HepG2 (cell line): ENCODE measurements around the gene TNFRSF6B. TPM values are rescaled to one million over a fixed set of nuclear protein-coding genes. Genes with fewer than 3 reads are reported as not detected.

Experiments used
- AGO1 ChIP-seq: fragments of 200-400 bp; formaldehyde crosslinking; IDR thresholded peaks from 2 replicates; pipeline ENCODE4 v1.6.1; 2017; ENCODE audit warnings: mild to moderate bottlenecking, low read depth, low read length, moderate library complexity; ENCODE audit not compliant: poor library complexity, severe bottlenecking
- ARNT ChIP-seq: fragments of 450-650 bp; IDR thresholded peaks from 2 replicates; pipeline ENCODE4 v1.6.1; 2017
- BHLHE40 ChIP-seq: IDR thresholded peaks from 2 replicates; pipeline ENCODE4 v1.6.1; 2011; ENCODE audit warnings: low read length, improper control_type of control experiment
- BORCS8-MEF2B ChIP-seq: sonication (generic); formaldehyde crosslinking; IDR thresholded peaks from 2 replicates; pipeline ENCODE4 v1.8.0; 2022; ENCODE audit warnings: mild to moderate bottlenecking, missing genetic modification reagents
- MATR3 ChIP-seq: sonication (generic); formaldehyde crosslinking; IDR thresholded peaks from 2 replicates; pipeline ENCODE4 v1.4.0; 2020; ENCODE audit warnings: missing genetic modification reagents
- NFE2L1 ChIP-seq: sonication (generic); formaldehyde crosslinking; IDR thresholded peaks from 2 replicates; pipeline ENCODE4 v1.4.0; 2020; ENCODE audit warnings: missing genetic modification reagents, mild to moderate bottlenecking, borderline replicate concordance
- NR3C1 ChIP-seq: sonication (generic); formaldehyde crosslinking; IDR thresholded peaks from 2 replicates; pipeline ENCODE4 v1.4.0; 2020; ENCODE audit warnings: missing genetic modification reagents
- PHF8 ChIP-seq: sonication (generic); formaldehyde crosslinking; IDR thresholded peaks from 2 replicates; pipeline ENCODE4 v1.5.0; 2020; ENCODE audit warnings: missing genetic modification reagents
- SNAI1 ChIP-seq: sonication (generic); formaldehyde crosslinking; IDR thresholded peaks from 2 replicates; pipeline ENCODE4 v1.5.0; 2020; ENCODE audit warnings: mild to moderate bottlenecking, missing genetic modification reagents, borderline replicate concordance
- ZBTB1 ChIP-seq: sonication (generic); formaldehyde crosslinking; IDR thresholded peaks from 2 replicates; pipeline ENCODE4 v1.4.0; 2020; ENCODE audit warnings: missing genetic modification reagents, borderline replicate concordance
- ZBTB3 ChIP-seq: sonication (generic); formaldehyde crosslinking; IDR thresholded peaks from 2 replicates; pipeline ENCODE4 v1.4.0; 2020; ENCODE audit warnings: low read depth, mild to moderate bottlenecking, moderate library complexity, missing genetic modification reagents, borderline replicate concordance
- ZBTB33 ChIP-seq: sonication (generic); formaldehyde crosslinking; IDR thresholded peaks from 2 replicates; pipeline ENCODE4 v1.4.0; 2020; ENCODE audit warnings: missing genetic modification reagents
- ZFP41 ChIP-seq: sonication (generic); formaldehyde crosslinking; IDR thresholded peaks from 2 replicates; pipeline ENCODE4 v1.4.0; 2020; ENCODE audit warnings: mild to moderate bottlenecking, missing genetic modification reagents, borderline replicate concordance
- ZFX ChIP-seq: sonication (generic); formaldehyde crosslinking; IDR thresholded peaks from 2 replicates; pipeline ENCODE4 v1.4.0; 2020; ENCODE audit warnings: mild to moderate bottlenecking, low read depth, missing genetic modification reagents, moderate library complexity
- ZNF383 ChIP-seq: sonication (generic); formaldehyde crosslinking; IDR thresholded peaks from 2 replicates; pipeline ENCODE4 v1.4.0; 2020; ENCODE audit warnings: missing genetic modification reagents, mild to moderate bottlenecking, borderline replicate concordance
- ZNF530 ChIP-seq: sonication (generic); formaldehyde crosslinking; IDR thresholded peaks from 2 replicates; pipeline ENCODE4 v1.5.0; 2020; ENCODE audit warnings: low read depth, mild to moderate bottlenecking, missing genetic modification reagents
- ZNF781 ChIP-seq: sonication (generic); formaldehyde crosslinking; IDR thresholded peaks from 2 replicates; pipeline ENCODE4 v1.5.1; 2020; ENCODE audit warnings: borderline replicate concordance, mild to moderate bottlenecking, missing genetic modification reagents; ENCODE audit errors: not compliant biosample characterization
- ZNF788 ChIP-seq: sonication (generic); formaldehyde crosslinking; IDR thresholded peaks from 2 replicates; pipeline ENCODE4 v1.5.0; 2020; ENCODE audit warnings: mild to moderate bottlenecking, missing genetic modification reagents, borderline replicate concordance
- ZNF878 ChIP-seq: sonication (generic); formaldehyde crosslinking; IDR thresholded peaks from 2 replicates; pipeline ENCODE4 v1.8.1; 2023; ENCODE audit warnings: mild to moderate bottlenecking, missing genetic modification reagents, moderate library complexity
- ZNF879 ChIP-seq: sonication (generic); formaldehyde crosslinking; IDR thresholded peaks from 2 replicates; pipeline ENCODE4 v1.8.1; 2023; ENCODE audit warnings: missing genetic modification reagents
- polyA plus RNA-seq, 8 experiments: library from polyadenylated mRNA; depleted of rRNA in 3 of 8; stranded (reverse) in 7 of 8; unstranded in 1 of 8; fragments of >200 nt; fragmentation: Illumina TruSeq in 4 of 8; extraction: Trizol in 4 of 8; gene quantifications; 2 replicates each; pipeline versions ENCODE4 v1.2.1 to v1.2.3, GENCODE V29; 2011 to 2016; ENCODE audit warnings: low read depth in 4 of 8, missing spikeins in 1 of 8, mixed read lengths in 1 of 8; ENCODE audit not compliant: insufficient read depth in 1 of 8
- total RNA-seq, 5 experiments: library from RNA; depleted of rRNA; stranded (reverse); fragments of >200 nt; fragmentation: Illumina TruSeq; extraction: Trizol; gene quantifications; 2 replicates each; pipeline ENCODE4 v1.2.3, GENCODE V29; 2016; ENCODE audit warnings: low read depth in 1 of 5
- TF ChIP-seq, protein P1 (sequence below): sonication (generic); formaldehyde crosslinking; IDR thresholded peaks from 2 replicates; pipeline ENCODE4 v1.9.0; 2021; ENCODE audit warnings: missing genetic modification reagents, borderline replicate concordance
- TF ChIP-seq, protein P2 (sequence below): sonication (generic); formaldehyde crosslinking; IDR thresholded peaks from 2 replicates; pipeline ENCODE4 v1.5.0; 2020; ENCODE audit warnings: mild to moderate bottlenecking, missing genetic modification reagents, moderate library complexity

TNFRSF6B gene
- total and polyA plus RNA-seq, 2 of the 13 experiments (the other 11 are each of a cell fraction or from before 2014, with no cell fraction given) = 0.24 TPM; not detected in 1

GRCh38 chr20:63738687-63739129 lies 42.3 kb downstream of the TNFRSF6B start (continued):
- TF ChIP-seq ZBTB33 (no peak), ZNF530 (CRISPR knock-in tag) (no peak), ZNF383 (CRISPR knock-in tag) (peak; percentile 73; the same call in 1 of the 2 replicates), BORCS8-MEF2B (CRISPR knock-in tag) (no peak), ARNT (no peak), NFE2L1 (0 out of 2 replicates have a peak, but pooled peaks have one; percentile 9), ZBTB3 (CRISPR knock-in tag) (peak; percentile 29; the same call in 1 of the 2 replicates), BHLHE40 (peak; percentile 70), ZFX (CRISPR knock-in tag) (peak; percentile 40), MATR3 (CRISPR knock-in tag) (no peak), ZNF788 (CRISPR knock-in tag) (no peak), ZFP41 (CRISPR knock-in tag) (no peak), PHF8 (CRISPR knock-in tag) (peak; percentile 7; the same call in 1 of the 2 replicates), AGO1 (no peak), ZNF879 (CRISPR knock-in tag) (peak; percentile 91), SNAI1 (peak; percentile 88; the same call in 1 of the 2 replicates), ZNF781 (CRISPR knock-in tag) (peak; percentile 51), ZBTB1 (CRISPR knock-in tag) (no peak; the same call in 1 of the 2 replicates), NR3C1 (CRISPR knock-in tag) (no peak), ZNF878 (no peak)
- TF ChIP-seq, protein P1, sequence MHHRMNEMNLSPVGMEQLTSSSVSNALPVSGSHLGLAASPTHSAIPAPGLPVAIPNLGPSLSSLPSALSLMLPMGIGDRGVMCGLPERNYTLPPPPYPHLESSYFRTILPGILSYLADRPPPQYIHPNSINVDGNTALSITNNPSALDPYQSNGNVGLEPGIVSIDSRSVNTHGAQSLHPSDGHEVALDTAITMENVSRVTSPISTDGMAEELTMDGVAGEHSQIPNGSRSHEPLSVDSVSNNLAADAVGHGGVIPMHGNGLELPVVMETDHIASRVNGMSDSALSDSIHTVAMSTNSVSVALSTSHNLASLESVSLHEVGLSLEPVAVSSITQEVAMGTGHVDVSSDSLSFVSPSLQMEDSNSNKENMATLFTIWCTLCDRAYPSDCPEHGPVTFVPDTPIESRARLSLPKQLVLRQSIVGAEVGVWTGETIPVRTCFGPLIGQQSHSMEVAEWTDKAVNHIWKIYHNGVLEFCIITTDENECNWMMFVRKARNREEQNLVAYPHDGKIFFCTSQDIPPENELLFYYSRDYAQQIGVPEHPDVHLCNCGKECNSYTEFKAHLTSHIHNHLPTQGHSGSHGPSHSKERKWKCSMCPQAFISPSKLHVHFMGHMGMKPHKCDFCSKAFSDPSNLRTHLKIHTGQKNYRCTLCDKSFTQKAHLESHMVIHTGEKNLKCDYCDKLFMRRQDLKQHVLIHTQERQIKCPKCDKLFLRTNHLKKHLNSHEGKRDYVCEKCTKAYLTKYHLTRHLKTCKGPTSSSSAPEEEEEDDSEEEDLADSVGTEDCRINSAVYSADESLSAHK (CRISPR knock-in tag) = no peak
- TF ChIP-seq, protein P2, sequence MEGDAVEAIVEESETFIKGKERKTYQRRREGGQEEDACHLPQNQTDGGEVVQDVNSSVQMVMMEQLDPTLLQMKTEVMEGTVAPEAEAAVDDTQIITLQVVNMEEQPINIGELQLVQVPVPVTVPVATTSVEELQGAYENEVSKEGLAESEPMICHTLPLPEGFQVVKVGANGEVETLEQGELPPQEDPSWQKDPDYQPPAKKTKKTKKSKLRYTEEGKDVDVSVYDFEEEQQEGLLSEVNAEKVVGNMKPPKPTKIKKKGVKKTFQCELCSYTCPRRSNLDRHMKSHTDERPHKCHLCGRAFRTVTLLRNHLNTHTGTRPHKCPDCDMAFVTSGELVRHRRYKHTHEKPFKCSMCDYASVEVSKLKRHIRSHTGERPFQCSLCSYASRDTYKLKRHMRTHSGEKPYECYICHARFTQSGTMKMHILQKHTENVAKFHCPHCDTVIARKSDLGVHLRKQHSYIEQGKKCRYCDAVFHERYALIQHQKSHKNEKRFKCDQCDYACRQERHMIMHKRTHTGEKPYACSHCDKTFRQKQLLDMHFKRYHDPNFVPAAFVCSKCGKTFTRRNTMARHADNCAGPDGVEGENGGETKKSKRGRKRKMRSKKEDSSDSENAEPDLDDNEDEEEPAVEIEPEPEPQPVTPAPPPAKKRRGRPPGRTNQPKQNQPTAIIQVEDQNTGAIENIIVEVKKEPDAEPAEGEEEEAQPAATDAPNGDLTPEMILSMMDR (CRISPR knock-in tag) = 0 out of 2 replicates have a peak, but pooled peaks have one; percentile 1
